Measurements from ENCODE around the gene CACNA2D3.

CACNA2D3 gene

GRCh38 chr3:54324103-54324502, 201.8 kb downstream of the CACNA2D3 start:
- no peaks in the 10 kb centered on the region for H4K20me1 ChIP-seq (ENCODE audit: insufficient read depth, low read length)
- no peak for DNase-seq
- no peak overlapping the region for H3K9ac ChIP-seq (ENCODE audit: low read length)
- no peaks in the 10 kb centered on the region for H3F3A ChIP-seq (ENCODE audit: insufficient read depth, low read length)
- H2AFZ ChIP-seq (ENCODE audit: low read length), result no peak overlapping the region
- no peaks in the 10 kb centered on the region for H3K9me3 ChIP-seq (replicated peaks; ENCODE audit: insufficient read depth, low read length)
- no peaks in the 10 kb centered on the region for H3K9me2 ChIP-seq (replicated peaks; ENCODE audit: insufficient read depth, low read length)
- H3K36me3 ChIP-seq (replicated peaks; ENCODE audit: insufficient read depth, low read length), result no peaks in the 10 kb centered on the region
- no peaks in the 10 kb centered on the region for H3K79me2 ChIP-seq (ENCODE audit: low read length)
- H3K4me3 ChIP-seq (ENCODE audit: low read length), result no peak overlapping the region
- TF ChIP-seq EZH2 (optimal IDR thresholded peaks at IDR 0.05; ENCODE audit: low read depth, low read length) (no peak), EZH2phosphoT487 (IDR thresholded peaks at IDR 0.05; ENCODE audit: low read length) (no peak), CTCF (IDR thresholded peaks at IDR 0.05; ENCODE audit: low read length) (no peak)
- H3K4me2 ChIP-seq (ENCODE audit: low read depth, low read length), result no peak overlapping the region
- no peaks in the 10 kb centered on the region for H3K4me1 ChIP-seq (ENCODE audit: low read length)
- no peak overlapping the region for H3K27ac ChIP-seq (ENCODE audit: low read length)
- H3K27me3 ChIP-seq (replicated peaks; ENCODE audit: insufficient read depth, low read length), result no peaks in the 10 kb centered on the region

- TF ChIP-seq CTCF (IDR thresholded peaks at IDR 0.05; ENCODE audit: low read length) (no peak), EZH2phosphoT487 (IDR thresholded peaks at IDR 0.05; ENCODE audit: low read length) (no peak), EZH2 (optimal IDR thresholded peaks at IDR 0.05; ENCODE audit: low read depth, low read length) (no peak)
- no peaks in the 10 kb centered on the region for H3K36me3 ChIP-seq (replicated peaks; ENCODE audit: insufficient read depth, low read length)
Measured at GRCh38 chr3:54326951-54327350, 204.6 kb downstream of the CACNA2D3 start.

GRCh38 chr3:54331341-54331740, 209.0 kb downstream of the CACNA2D3 start:
- Histone ChIP-seq H3K4me2 (ENCODE audit: low read depth, low read length) (no peak overlapping the region), H3K36me3 (replicated peaks; ENCODE audit: insufficient read depth, low read length) (no peaks in the 10 kb centered on the region), H3F3A (ENCODE audit: insufficient read depth, low read length) (no peaks in the 10 kb centered on the region), H4K20me1 (ENCODE audit: insufficient read depth, low read length) (no peaks in the 10 kb centered on the region), H3K9ac (ENCODE audit: low read length) (no peak overlapping the region), H3K27me3 (replicated peaks; ENCODE audit: insufficient read depth, low read length) (no peaks in the 10 kb centered on the region), H3K9me3 (replicated peaks; ENCODE audit: insufficient read depth, low read length) (no peaks in the 10 kb centered on the region), H2AFZ (ENCODE audit: low read length) (no peak overlapping the region), H3K4me3 (ENCODE audit: low read length) (no peak overlapping the region), H3K9me2 (replicated peaks; ENCODE audit: insufficient read depth, low read length) (no peaks in the 10 kb centered on the region), H3K4me1 (ENCODE audit: low read length) (no peaks in the 10 kb centered on the region), H3K27ac (ENCODE audit: low read length) (no peak overlapping the region), H3K79me2 (ENCODE audit: low read length) (no peaks in the 10 kb centered on the region)
- TF ChIP-seq EZH2phosphoT487 (IDR thresholded peaks at IDR 0.05; ENCODE audit: low read length), result no peak
- TF ChIP-seq CTCF (IDR thresholded peaks at IDR 0.05; ENCODE audit: low read length), result no peak
- no peak for TF ChIP-seq EZH2 (optimal IDR thresholded peaks at IDR 0.05; ENCODE audit: low read depth, low read length)
- DNase-seq, result no peak

More at GRCh38 chr3:54326951-54327350, 204.6 kb downstream of the CACNA2D3 start:
- Histone ChIP-seq H3K27ac (ENCODE audit: low read length) (no peak overlapping the region), H3K9ac (ENCODE audit: low read length) (no peak overlapping the region), H3K9me2 (replicated peaks; ENCODE audit: insufficient read depth, low read length) (no peaks in the 10 kb centered on the region), H3K27me3 (replicated peaks; ENCODE audit: insufficient read depth, low read length) (no peaks in the 10 kb centered on the region), H3F3A (ENCODE audit: insufficient read depth, low read length) (no peaks in the 10 kb centered on the region), H3K4me2 (ENCODE audit: low read depth, low read length) (no peak overlapping the region), H3K4me1 (ENCODE audit: low read length) (no peaks in the 10 kb centered on the region), H3K9me3 (replicated peaks; ENCODE audit: insufficient read depth, low read length) (no peaks in the 10 kb centered on the region), H4K20me1 (ENCODE audit: insufficient read depth, low read length) (no peaks in the 10 kb centered on the region), H2AFZ (ENCODE audit: low read length) (no peak overlapping the region), H3K4me3 (ENCODE audit: low read length) (no peak overlapping the region), H3K79me2 (ENCODE audit: low read length) (no peaks in the 10 kb centered on the region)
- DNase-seq, result no peak
